ENCODE data around the gene NIP7.

- no peak for TF ChIP-seq CTCF (IDR thresholded peaks at IDR 0.05)
- TF ChIP-seq POLR2A (IDR thresholded peaks at IDR 0.05) = no peak
- no peak for TF ChIP-seq EP300 (IDR thresholded peaks at IDR 0.05)
Measured at GRCh38 chr16:69376393-69377059, 37.0 kb downstream of the NIP7 start.
